DOHH2 (cell line): ENCODE data around the gene EIF5AL1.

Source experiments
- EZH2phosphoT487 ChIP-seq: fragments of 200-600 bp; sonication (generic); IDR thresholded peaks from 2 replicates; pipeline ENCODE4 v1.6.1; 2017; ENCODE audit warnings: borderline replicate concordance, mild to moderate bottlenecking, antibody characterized with exemption, low read length, moderate library complexity, mixed read lengths
- TF ChIP-seq, protein P1 (sequence below): fragments of 200-600 bp; sonication (generic); IDR thresholded peaks from one replicate; pipeline ENCODE4 v1.5.1; 2014; ENCODE audit warnings: antibody characterized with exemption, mild to moderate bottlenecking, low read depth, low read length; ENCODE audit not compliant: poor library complexity, severe bottlenecking

DNA sequence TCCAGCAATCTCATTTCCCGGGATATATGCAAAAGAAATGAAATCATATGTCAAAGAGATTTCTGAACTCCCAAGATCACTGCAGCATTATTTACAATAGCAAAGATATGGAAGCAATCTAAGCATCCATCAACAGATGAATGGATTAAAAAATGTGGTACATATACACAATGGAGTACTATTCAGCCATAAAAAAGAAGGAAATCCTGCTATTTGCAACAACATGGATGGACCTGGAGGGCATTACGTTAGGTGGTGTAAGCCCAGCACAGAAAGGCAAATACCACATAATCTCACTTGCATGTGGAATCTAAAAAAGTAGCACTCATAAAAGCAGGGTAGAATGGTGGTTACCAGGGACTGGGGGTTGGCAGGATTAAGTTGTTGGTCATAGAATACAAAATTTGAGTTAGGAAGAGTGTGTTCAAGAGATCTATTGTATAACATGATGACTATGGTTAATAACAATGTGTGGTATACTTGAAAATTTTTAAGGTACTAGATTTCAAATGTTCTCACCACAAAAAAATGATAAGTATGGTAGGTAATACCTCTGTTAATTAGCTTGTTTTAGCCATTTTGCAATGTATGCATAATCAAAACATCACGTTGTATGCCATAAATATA is 32.9 kb upstream of the EIF5AL1 start:
- TF ChIP-seq, protein P1, sequence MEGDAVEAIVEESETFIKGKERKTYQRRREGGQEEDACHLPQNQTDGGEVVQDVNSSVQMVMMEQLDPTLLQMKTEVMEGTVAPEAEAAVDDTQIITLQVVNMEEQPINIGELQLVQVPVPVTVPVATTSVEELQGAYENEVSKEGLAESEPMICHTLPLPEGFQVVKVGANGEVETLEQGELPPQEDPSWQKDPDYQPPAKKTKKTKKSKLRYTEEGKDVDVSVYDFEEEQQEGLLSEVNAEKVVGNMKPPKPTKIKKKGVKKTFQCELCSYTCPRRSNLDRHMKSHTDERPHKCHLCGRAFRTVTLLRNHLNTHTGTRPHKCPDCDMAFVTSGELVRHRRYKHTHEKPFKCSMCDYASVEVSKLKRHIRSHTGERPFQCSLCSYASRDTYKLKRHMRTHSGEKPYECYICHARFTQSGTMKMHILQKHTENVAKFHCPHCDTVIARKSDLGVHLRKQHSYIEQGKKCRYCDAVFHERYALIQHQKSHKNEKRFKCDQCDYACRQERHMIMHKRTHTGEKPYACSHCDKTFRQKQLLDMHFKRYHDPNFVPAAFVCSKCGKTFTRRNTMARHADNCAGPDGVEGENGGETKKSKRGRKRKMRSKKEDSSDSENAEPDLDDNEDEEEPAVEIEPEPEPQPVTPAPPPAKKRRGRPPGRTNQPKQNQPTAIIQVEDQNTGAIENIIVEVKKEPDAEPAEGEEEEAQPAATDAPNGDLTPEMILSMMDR, result no peak
- TF ChIP-seq EZH2phosphoT487, result no peak
